AG20443 (cell line): ENCODE data around the gene TMEM132D.

Experiments used
- DNase-seq: peaks from one replicate; pipeline ENCODE4 v3.0.0; 2012; ENCODE audit warnings: low spot score, mixed read lengths

The TMEM132D gene

GRCh38 chr12:129102233-129102632, 801.6 kb downstream of the TMEM132D start:
- no peak for DNase-seq

DNA sequence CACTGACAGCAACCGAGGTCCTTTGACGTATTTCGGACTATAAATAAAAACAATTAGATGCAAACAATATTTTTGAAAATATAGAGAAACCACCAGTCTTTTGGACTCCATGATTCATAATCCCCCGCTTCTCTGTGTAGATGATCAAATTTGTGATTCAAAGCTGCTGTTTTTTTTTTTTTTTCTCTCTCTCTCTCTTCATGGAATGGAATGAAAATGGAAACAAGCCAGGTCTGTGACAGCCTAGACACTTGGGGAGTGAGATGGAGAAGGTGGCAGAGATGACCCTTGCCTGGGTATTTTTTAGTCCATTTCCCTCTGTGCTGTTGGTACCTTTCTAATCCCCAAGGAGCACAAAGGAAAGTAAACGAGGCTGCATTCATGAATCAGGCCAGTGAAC, 802.0 kb downstream of the TMEM132D start:
- no peak for DNase-seq

- no peak for DNase-seq
Observed at GRCh38 chr12:129101404-129101803, 802.4 kb downstream of the TMEM132D start.

DNA sequence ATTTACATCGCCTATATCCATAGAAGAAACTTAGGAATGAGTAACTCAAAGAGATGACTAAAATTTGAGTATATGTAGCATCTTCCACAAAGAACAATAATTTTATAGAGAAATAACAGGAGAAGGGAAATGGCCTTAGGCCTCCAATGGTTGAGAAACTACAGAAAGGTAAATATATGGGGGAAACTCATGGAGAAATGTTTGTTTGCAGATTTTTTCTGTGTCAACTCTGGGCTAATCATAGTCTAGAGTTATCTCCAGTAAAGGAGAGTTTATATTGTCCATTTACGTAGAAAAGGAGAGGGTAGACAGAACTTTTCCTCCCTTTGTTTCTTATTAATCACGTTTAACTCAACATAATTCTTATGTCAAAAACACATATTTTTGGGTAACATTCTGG, 806.4 kb downstream of the TMEM132D start:
- DNase-seq, result no peak

DNA sequence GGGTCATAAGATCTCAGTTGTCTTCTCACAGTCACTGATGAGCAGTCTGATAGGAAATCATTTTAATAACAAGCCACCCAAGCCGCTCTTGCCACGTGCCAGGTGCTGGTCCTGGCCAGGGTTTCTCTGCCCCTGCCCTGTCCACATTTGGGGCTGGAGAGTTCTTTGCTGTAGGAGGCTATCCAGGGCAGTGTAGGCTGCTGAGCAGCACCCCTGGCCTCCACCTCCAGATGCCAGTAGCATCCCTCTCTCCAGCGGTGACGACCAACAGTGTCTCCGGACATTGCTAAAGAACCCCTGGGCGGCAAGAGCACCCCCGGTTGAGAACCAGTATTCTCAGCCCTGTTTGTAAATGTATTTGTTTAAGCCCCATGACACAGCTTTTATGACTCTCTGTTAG, 806.9 kb downstream of the TMEM132D start:
- no peak for DNase-seq

DNA sequence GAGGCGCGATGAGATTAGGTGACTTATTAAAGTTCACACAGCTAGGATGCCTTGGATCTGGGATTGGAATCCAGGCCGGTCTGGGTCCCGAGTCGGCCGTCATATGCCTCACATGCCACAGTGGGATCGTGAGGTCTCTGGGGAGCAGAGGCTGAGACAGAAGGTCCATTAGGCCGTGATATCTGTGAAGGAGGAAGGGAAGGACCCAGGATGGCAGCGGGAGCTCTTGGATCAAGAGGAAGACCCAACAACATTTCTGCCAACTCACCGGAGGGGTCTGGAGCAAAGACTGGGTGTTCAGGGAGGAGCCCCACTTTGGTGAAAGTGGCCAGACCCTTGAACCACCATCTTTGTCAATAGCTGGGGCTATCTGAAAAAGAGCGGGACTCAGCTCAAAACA, 807.6 kb downstream of the TMEM132D start:
- DNase-seq, result no peak

DNA sequence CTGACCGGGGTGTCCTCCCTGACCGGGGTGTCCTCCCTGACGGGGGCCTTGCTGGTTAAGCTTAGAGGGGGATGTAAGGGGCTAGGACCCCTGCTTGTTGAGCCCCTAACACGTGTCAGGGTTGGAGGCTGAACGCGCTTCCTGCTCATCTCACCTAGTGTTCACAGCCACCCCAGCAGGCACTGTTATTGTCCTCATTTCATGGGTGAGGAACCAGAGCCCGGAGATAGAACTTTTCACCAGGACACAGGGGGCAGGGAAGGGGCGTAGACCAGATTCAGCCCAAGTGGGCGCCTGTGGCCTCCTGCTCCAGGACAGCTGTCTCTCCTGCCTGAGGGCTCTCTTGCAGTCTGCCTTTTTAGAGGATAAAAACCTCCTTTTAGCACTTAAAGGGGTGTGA, 814.2 kb downstream of the TMEM132D start:
- no peak for DNase-seq

- DNase-seq, result no peak
Observed at GRCh38 chr12:129084875-129085826, 818.7 kb downstream of the TMEM132D start.

- DNase-seq, result no peak
Observed at GRCh38 chr12:129083121-129083840, 820.5 kb downstream of the TMEM132D start.

DNA sequence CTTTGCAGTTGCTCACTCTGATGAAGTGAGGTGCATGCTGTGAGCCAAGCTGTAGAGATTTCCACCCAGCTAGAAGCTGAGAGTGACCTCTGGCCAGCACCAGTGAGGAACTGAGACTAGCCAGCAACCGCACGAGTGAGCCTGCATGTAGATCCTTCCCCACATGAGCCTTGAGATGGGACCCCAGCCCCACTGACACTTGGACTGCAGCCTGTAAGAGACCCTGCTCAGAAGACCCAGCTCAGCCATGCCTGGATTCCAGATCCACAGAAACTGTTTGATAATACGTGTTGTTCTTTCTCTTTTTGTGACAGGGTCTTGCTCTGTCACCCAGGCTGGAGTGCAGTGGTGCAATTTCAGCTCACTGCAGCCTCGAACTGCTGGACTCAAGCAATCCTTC, 821.4 kb downstream of the TMEM132D start:
- DNase-seq, result no peak

- DNase-seq, result no peak
Observed at GRCh38 chr12:129081755-129082250, 822.0 kb downstream of the TMEM132D start.

GRCh38 chr12:129080821-129081220, 823.0 kb downstream of the TMEM132D start:
- no peak for DNase-seq

GRCh38 chr12:129080391-129080790, 823.4 kb downstream of the TMEM132D start:
- DNase-seq, result no peak

DNA sequence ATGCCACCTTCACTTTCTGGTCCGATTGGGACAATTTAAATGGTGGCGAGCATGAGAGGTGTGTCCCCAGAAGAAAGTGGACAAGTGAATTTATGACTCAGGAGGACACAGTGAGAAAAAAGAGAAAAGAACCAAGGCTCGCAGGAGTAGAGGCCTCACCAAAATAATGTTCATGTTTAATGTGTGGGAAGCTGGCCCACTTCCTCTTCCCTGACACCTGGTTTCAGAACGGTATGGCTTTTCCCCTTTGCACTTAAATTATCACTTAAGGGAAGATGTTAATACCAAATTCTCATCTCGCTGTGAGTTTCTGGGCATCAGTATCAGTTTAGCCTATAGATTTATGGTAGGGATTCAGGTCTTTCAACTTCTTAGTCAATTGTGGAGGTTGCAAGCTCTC, 824.1 kb downstream of the TMEM132D start:
- DNase-seq, result no peak

DNA sequence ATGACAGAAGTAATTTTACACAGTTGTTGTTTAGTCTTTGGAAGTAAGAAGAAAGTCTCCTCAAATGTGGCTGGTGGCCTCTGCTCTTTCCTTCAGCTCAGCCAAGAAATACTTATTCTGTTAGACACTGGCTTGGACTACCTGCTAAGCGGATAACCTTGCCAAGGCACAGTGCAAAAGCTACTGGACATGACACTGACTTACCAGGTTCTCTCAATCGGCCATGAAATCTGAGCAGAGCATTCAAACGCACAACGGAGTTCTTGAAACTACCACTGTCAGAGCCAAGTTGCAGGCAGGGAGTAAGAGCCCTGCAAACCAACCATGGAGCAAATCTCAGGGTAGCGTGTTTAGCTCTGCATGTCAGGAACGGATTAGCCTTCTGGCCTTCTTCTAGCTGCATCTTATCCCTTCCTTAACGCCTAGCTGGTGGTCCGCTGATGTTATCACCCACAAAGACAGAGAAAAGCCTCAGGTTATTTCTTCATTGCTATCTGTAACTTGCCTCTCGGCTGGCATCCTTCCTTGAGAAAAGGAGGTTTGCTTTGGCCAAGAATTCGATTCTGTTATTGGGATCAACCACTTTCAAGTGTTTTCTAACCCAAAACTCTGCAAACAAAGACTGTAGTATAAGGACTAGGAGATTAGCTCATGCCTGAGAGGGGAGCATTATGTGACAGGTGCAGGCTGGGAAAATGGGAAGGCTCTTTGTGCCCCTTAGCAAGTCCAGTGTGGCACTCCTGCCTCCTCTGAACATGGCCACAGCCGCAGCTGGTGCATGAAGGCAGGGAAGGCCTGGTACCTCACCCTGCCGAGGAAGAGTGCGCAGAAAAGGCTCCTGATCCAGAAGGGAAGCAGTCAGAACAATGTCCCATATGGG, 827.1 kb downstream of the TMEM132D start:
- DNase-seq, result no peak

DNA sequence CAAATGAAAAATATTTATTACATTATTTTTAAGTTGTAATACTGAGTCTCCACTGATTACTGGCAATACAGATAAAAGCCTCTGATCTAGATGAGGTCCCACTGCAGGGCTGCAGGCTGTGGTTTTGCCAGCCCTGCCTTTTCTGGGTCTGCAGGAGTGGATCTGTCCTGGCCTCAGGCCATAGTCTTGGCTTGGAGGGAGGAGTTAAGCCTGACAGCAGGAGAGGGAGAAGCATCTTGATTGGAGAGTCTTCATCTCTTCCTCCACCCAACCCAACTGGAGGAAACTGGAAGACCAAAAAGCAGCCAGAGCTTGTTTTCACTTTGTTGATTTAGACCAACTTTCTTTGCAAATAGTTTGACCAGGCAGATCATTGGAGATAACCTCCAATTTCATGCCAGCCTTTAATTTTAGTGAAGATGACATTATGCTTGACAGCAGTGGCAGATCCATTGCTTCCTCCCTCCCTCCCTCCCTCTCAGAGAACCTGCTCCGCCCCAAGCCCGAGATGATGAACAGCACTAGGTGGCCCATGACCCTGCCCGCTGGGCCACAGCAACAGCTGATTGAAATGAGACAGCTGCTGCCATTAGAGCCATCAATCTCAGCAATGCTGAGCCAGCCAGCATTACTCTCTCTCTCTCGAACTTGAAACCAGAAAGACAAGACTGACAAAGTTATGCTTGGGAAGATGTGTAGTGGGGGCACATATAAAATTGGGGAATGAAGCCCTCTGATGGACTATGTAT, 828.2 kb downstream of the TMEM132D start:
- DNase-seq, result no peak

DNA sequence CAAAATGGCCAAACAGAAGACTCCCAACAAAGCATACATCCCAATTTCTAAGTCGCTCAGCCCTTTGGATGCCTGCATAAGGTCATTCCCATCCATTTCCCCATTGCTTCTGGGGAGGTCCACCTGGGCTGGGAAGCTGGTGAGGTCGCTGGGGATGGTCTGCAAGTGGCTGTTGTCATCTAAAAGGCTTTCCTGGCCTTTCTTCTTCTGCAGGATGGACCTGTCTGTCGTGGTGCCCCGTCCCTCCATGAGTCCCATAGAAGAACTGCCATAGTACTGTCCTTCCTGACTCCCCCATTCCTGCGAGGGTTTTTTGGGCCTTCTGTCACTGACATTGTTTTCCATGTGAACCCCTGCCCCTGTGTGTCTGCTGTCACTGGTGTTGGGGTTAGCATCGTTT, 829.4 kb downstream of the TMEM132D start:
- DNase-seq, result no peak

GRCh38 chr12:129073157-129073915, 830.5 kb downstream of the TMEM132D start:
- DNase-seq, result no peak

DNA sequence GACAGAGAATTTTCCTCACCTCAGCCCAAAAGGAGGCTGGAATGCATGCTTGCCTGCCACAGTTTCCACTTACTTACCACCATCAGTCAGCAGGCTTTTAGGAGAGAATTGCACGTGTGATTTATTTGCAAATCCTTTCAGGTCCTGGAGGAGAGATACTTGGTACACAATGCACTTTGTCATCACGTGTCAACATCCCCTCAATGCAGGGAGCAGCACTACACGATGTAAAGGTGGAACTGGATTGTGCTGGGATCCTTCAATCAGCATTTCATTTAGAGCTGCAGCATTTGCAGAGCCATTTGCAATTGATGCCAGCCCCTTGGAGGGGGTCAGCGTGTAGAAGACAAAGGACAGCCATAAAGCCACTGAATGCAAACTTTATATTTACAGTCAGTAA, 832.5 kb downstream of the TMEM132D start:
- DNase-seq, result no peak

GRCh38 chr12:129069886-129070285, 833.9 kb downstream of the TMEM132D start:
- no peak for DNase-seq

DNA sequence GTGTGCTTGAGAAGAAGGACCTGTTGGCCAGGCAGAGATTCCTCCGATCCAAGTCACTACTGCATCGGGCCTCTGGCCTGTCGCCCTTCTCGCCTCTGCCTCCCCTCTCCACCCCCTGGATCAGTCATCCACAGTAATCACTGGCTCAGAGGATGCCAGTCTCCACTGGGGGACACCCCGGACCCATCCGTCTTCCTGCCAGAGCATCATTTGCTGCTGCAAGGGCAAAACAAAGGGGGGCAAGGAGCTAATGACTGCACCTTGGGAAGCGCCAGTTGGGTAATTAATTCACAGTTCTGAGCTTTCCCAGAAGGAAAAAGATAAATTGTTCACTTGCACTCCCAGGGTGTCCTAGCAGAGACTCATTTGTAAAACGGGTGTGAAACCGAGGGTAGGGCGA, 835.1 kb downstream of the TMEM132D start:
- DNase-seq, result no peak
